Fibroblast of lung (primary cell): Measurements from ENCODE around the gene MTHFD2L. TPM values are rescaled to one million over a fixed set of nuclear protein-coding genes. Genes with fewer than 3 reads are reported as not detected.

ENCODE experiments used
- DNase-seq, 2 donors: peaks; one replicate each; pipeline versions ENCODE4 v3.0.0 to v3.0.0-alpha.2; 2010; ENCODE audit warnings: low read depth in 2 of 2
- H2AFZ ChIP-seq: 2 replicates; pipeline ENCODE4 v1.5.1; 2012; ENCODE audit warnings: low read length, control low read depth, inconsistent platforms
- H3K27ac ChIP-seq: 2 replicates; pipeline ENCODE4 v1.5.1; 2011; ENCODE audit warnings: low read length, control low read depth; ENCODE audit not compliant: insufficient read depth
- H3K27me3 ChIP-seq: 2 replicates; pipeline ENCODE4 v1.5.1; 2011; ENCODE audit warnings: mild to moderate bottlenecking, low read length; ENCODE audit not compliant: control insufficient read depth, insufficient read depth
- H3K36me3 ChIP-seq: 2 replicates; pipeline ENCODE4 v1.5.1; 2011; ENCODE audit warnings: low read length; ENCODE audit not compliant: control insufficient read depth, insufficient read depth
- H3K4me1 ChIP-seq: 2 replicates; pipeline ENCODE4 v1.5.1; 2011; ENCODE audit warnings: low read length; ENCODE audit not compliant: control insufficient read depth, insufficient read depth; ENCODE audit errors: extremely low read depth
- H3K4me2 ChIP-seq: 2 replicates; pipeline ENCODE4 v1.5.1; 2011; ENCODE audit warnings: low read length, control low read depth; ENCODE audit not compliant: insufficient read depth; ENCODE audit errors: extremely low read depth
- H3K4me3 ChIP-seq, 4 experiments: fragments of 200-600 bp in 1 of 4; sonication (generic) in 1 of 4; replicated peaks in 1 of 4; 2 replicates each; pipeline ENCODE4 v1.5.1; 2011 to 2016; ENCODE audit warnings: low read length in 4 of 4, low read depth in 3 of 4, mild to moderate bottlenecking in 3 of 4, control low read depth in 2 of 4, inconsistent platforms in 1 of 4, mixed read lengths in 1 of 4; ENCODE audit not compliant: insufficient read depth in 1 of 4; ENCODE audit errors: control extremely low read depth in 1 of 4
- H3K79me2 ChIP-seq: 2 replicates; pipeline ENCODE4 v1.5.1; 2012; ENCODE audit warnings: mild to moderate bottlenecking, low read length, inconsistent platforms; ENCODE audit not compliant: control insufficient read depth, insufficient read depth
- H3K9ac ChIP-seq: 2 replicates; pipeline ENCODE4 v1.5.1; 2011; ENCODE audit warnings: mild to moderate bottlenecking, low read length, control low read depth; ENCODE audit not compliant: insufficient read depth
- H3K9me3 ChIP-seq: 2 replicates; pipeline ENCODE4 v1.5.1; 2012; ENCODE audit warnings: low read depth, low read length; ENCODE audit not compliant: control insufficient read depth, insufficient read depth
- H4K20me1 ChIP-seq: 2 replicates; pipeline ENCODE4 v1.5.1; 2011; ENCODE audit warnings: low read length; ENCODE audit not compliant: control insufficient read depth, insufficient read depth; ENCODE audit errors: extremely low read depth
- EZH2 ChIP-seq: IDR thresholded peaks from 2 replicates; pipeline ENCODE4 v1.5.1; 2012; ENCODE audit warnings: low read length, control low read depth, mild to moderate bottlenecking; ENCODE audit errors: missing control alignments
- polyA plus RNA-seq, 2 donors: library from polyadenylated mRNA; depleted of rRNA in 1 of 2; stranded (reverse) in 1 of 2; unstranded in 1 of 2; fragments of >200 nt; gene quantifications; 2 replicates each; pipeline ENCODE4 v1.2.1, GENCODE V29; 2011 to 2012; ENCODE audit warnings: missing spikeins in 1 of 2
- total RNA-seq: library from RNA; depleted of rRNA; stranded (reverse); fragments of >200 nt; gene quantifications from 2 replicates; pipeline ENCODE4 v1.2.1, GENCODE V29; 2014
- TF ChIP-seq, protein P1 (sequence below), 2 donors: IDR thresholded peaks in 1 of 2; conservative IDR thresholded peaks in 1 of 2; 1 replicate in 1 of 2; 2 replicates in 1 of 2; pipeline ENCODE4 v1.5.1; 2011 to 2012; ENCODE audit warnings: low read length in 2 of 2, control low read depth in 1 of 2, inconsistent platforms in 1 of 2, low read depth in 1 of 2, mild to moderate bottlenecking in 1 of 2

Gene MTHFD2L
- total and polyA plus RNA-seq, 2 donors (not counting 1 experiment from before 2014, with no cell fraction given), result 4.4 to 13.0 TPM

DNA sequence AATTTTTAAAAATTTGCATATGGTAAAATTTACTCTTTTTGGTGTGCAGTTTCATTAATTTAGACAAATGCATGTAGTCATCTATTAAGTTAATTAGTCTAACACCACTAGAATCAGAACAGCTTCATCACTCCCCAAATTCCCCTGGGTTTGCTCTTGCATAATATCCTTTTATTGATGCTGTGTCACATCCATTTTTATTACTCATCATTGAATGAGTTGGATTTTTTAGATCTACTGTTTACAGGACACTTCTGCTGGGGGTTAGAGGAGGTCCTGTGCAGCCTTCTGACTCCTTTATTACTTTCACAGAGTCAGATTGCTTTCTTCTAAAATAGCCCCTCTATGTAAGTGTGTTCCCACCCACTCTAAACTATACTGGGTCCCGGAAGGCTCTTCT, 65.9 kb downstream of the MTHFD2L start:
- H3K4me1 ChIP-seq, result peaks cover 3% of the 10 kb centered on the region
- peak; percentile 45 for DNase-seq
- H3K27me3 ChIP-seq, result no peaks in the 10 kb centered on the region
- H3K27ac ChIP-seq, result no peak overlapping the region
- no peak overlapping the region for H3K4me3 ChIP-seq
- H3K4me2 ChIP-seq, result no peak overlapping the region
- H4K20me1 ChIP-seq, result no peaks in the 10 kb centered on the region
- H3K9me3 ChIP-seq, result no peaks in the 10 kb centered on the region
- no peak for TF ChIP-seq EZH2
- TF ChIP-seq, protein P1, sequence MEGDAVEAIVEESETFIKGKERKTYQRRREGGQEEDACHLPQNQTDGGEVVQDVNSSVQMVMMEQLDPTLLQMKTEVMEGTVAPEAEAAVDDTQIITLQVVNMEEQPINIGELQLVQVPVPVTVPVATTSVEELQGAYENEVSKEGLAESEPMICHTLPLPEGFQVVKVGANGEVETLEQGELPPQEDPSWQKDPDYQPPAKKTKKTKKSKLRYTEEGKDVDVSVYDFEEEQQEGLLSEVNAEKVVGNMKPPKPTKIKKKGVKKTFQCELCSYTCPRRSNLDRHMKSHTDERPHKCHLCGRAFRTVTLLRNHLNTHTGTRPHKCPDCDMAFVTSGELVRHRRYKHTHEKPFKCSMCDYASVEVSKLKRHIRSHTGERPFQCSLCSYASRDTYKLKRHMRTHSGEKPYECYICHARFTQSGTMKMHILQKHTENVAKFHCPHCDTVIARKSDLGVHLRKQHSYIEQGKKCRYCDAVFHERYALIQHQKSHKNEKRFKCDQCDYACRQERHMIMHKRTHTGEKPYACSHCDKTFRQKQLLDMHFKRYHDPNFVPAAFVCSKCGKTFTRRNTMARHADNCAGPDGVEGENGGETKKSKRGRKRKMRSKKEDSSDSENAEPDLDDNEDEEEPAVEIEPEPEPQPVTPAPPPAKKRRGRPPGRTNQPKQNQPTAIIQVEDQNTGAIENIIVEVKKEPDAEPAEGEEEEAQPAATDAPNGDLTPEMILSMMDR (conservative IDR thresholded peaks at IDR 0.05 in 1 of 2, IDR thresholded peaks at IDR 0.05 in 1 of 2; ENCODE audit: low read depth in 1 of 2, low read length in 2 of 2), result no peak
- no peak overlapping the region for H2AFZ ChIP-seq
- H3K9ac ChIP-seq, result no peak overlapping the region
- no peaks in the 10 kb centered on the region for H3K36me3 ChIP-seq
- no peaks in the 10 kb centered on the region for H3K79me2 ChIP-seq

DNA sequence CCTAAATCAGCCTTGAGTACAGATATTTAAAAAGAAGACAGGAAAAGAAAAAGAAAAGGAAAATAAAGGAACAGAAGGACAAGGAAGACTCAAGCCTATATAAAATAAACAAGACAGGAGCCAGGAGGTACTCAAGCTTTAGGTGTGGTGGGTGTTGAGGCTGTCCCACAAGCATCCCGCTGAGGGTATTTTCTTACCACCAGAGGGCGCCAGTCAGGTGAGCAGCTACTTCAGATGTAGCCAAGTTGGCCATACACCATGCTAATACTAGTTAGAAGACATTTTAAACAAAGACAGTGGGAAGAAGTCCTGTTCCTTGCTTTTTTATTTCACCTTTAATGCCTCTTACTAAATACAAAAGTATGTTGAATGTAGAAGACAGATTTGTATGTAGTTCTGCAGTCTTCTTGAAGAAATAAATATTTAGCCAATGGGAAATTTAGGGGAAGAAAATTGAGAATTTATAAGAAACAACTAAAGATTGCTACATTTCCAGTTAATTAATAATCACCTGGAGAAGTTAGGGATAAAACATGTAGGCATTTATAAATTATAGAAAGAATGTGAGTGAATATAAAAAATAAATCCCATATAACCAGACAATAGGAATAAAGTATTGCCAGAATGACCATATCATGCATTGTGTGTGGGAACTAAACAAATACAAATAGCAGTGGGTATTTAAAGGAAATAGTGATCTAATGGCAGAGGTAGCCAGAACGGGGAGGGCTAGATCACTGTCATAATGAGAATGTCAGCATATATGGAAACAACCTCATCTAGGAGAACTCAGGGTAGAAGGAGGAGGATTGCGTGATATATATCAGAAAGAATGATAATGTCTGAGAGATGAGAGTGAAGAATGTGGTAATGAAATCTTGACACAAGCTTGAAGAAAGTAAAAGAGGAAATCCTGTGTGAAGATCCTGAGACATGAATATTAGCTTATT, 71.0 kb downstream of the MTHFD2L start:
- Histone ChIP-seq H3K4me3 (no peak overlapping the region), H4K20me1 (no peaks in the 10 kb centered on the region), H3K36me3 (no peaks in the 10 kb centered on the region), H3K4me1 (peaks cover 3% of the 10 kb centered on the region), H3K9me3 (no peaks in the 10 kb centered on the region), H3K79me2 (no peaks in the 10 kb centered on the region), H2AFZ (no peak overlapping the region), H3K27me3 (no peaks in the 10 kb centered on the region), H3K9ac (no peak overlapping the region), H3K27ac (no peak overlapping the region), H3K4me2 (no peak overlapping the region)
- DNase-seq, result peak; percentile 63 to 80
- TF ChIP-seq, protein P1 (conservative IDR thresholded peaks at IDR 0.05 in 1 of 2, IDR thresholded peaks at IDR 0.05 in 1 of 2; ENCODE audit: low read depth in 1 of 2, low read length in 2 of 2), result peak; percentile 80 to 87
- no peak for TF ChIP-seq EZH2

GRCh38 chr4:74230902-74231499, 73.1 kb downstream of the MTHFD2L start:
- H3K79me2 ChIP-seq, result no peaks in the 10 kb centered on the region
- H2AFZ ChIP-seq, result peak overlapping the region; percentile 28
- no peaks in the 10 kb centered on the region for H3K36me3 ChIP-seq
- peak overlapping the region; percentile 0 for H3K27ac ChIP-seq
- H3K27me3 ChIP-seq, result no peaks in the 10 kb centered on the region
- H3K4me1 ChIP-seq, result no peaks in the 10 kb centered on the region
- H3K4me3 ChIP-seq, result no peak overlapping the region
- no peaks in the 10 kb centered on the region for H4K20me1 ChIP-seq
- peak; percentile 43 to 58 for DNase-seq
- H3K4me2 ChIP-seq, result peak overlapping the region; percentile 27
- TF ChIP-seq, protein P1 (conservative IDR thresholded peaks at IDR 0.05 in 1 of 2, IDR thresholded peaks at IDR 0.05 in 1 of 2; ENCODE audit: low read depth in 1 of 2, low read length in 2 of 2), result no peak
- no peak for TF ChIP-seq EZH2
- no peak overlapping the region for H3K9ac ChIP-seq
- H3K9me3 ChIP-seq, result no peaks in the 10 kb centered on the region
